HCEC 1CT (cell line): ENCODE data around the gene PTPRN2.

Experiments used
- DNase-seq: peaks from one replicate; pipeline ENCODE4 v3.0.0-alpha.2; 2017

The PTPRN2 gene

DNA sequence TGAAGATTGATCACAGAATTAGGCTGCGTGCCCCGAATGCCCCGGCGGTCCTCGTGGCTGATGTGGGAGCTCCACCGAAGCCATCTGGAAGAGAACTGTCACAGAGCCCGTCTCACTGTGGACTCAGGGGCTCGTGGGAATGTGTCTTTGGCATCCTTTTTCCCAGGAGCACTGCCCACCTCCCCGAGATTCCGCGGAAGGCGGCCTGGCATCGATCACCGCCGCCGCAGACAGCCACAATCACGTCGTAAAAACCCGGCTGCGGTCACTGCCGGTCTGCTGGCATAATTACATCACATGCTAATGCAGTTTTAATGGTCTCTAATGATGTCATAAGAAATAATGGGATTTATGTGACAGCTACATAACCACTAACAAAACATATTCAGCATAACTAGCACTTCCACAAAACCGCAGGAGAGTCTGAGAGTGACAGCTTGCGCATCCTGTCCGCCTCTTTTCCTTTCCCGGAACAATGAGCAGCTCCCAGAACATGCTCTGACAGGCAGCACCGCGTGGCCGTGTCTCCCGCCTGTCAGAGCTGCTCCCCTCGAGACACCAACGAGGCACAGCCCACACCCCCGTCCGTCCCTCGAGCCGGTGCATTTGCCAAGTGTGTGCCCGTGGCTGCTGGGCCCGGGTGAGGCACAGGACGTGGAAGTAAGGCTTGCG, 490.0 kb downstream of the PTPRN2 start:
- no peak for DNase-seq

GRCh38 chr7:158097106-158097452, 490.5 kb downstream of the PTPRN2 start:
- no peak for DNase-seq

DNA sequence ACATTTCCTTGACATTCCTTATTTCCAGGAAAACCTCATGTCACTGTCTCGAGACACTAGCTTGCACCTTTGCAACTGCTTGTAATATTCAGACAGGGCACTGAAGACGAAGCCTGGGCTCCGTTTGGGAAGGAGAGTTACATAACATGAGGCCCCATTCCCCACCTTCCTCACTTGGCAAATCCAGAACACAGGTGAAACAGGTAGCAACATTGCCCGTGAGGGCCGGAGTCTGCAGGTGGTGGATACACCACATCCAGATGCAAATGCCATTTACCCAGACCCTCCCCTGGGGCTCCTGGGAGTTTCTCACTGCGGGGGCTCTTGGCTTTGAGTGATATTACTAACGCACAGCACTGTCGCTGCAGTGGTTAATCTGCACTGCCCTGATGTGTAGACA, 491.0 kb downstream of the PTPRN2 start:
- no peak for DNase-seq

DNA sequence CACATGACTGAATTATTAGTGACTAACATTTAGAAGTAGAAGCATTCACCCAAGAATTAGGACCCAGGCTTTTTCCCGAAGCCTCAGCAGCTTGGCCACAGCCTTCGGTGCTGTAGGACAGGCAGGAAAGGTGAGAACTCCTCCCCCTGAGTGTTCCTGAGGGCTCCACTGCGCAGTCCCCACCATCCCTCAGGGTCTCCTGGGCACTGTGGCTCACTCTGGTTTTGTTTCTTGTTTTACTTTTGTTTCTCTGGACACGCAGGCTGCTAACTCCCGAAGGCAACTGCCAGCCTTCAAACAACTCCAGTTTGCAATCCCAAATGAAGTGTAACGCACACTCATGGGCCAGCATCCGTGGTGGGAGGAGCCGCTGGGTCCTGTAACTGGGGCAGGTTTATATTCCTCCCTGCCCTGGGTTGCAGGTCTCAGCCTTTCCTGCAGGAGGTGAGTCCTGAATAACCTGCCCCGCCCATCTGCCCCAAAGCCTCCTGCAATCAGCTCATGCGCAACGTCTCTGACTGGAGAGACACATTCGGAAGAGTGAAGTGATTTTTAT, 492.9 kb downstream of the PTPRN2 start:
- no peak for DNase-seq

- DNase-seq: no peak
Measured at GRCh38 chr7:158094046-158094445, 493.6 kb downstream of the PTPRN2 start.

DNA sequence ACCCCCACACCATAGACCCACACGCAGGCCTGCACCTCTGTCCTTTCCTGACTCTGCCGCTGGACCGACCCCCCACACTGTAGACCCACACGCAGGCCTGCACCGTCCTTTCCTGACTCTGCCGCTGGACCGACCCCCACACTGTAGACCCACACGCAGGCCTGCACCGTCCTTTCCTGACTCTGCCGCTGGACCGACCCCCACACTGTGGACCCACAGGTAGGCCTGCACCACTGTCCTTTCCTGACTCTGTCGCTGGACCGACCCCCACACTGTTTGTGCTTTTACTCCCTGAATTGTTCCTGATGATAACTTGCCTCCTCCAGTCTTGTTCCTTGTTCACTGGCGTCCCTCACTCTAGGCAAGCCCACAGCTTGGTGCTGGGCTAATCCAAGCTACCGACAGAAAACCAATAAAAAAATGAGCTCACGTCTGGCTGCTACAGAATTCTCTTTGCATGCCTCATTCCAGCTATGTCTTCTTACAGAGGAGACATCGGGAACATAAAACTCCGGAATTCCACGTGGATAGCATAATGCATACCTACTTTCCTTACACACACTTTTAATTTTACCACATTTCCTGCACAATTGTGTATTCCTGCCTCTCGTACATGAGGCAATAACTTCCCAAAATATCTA, 494.3 kb downstream of the PTPRN2 start:
- DNase-seq: no peak

GRCh38 chr7:158087196-158087595, 500.4 kb downstream of the PTPRN2 start:
- no peak for DNase-seq

DNA sequence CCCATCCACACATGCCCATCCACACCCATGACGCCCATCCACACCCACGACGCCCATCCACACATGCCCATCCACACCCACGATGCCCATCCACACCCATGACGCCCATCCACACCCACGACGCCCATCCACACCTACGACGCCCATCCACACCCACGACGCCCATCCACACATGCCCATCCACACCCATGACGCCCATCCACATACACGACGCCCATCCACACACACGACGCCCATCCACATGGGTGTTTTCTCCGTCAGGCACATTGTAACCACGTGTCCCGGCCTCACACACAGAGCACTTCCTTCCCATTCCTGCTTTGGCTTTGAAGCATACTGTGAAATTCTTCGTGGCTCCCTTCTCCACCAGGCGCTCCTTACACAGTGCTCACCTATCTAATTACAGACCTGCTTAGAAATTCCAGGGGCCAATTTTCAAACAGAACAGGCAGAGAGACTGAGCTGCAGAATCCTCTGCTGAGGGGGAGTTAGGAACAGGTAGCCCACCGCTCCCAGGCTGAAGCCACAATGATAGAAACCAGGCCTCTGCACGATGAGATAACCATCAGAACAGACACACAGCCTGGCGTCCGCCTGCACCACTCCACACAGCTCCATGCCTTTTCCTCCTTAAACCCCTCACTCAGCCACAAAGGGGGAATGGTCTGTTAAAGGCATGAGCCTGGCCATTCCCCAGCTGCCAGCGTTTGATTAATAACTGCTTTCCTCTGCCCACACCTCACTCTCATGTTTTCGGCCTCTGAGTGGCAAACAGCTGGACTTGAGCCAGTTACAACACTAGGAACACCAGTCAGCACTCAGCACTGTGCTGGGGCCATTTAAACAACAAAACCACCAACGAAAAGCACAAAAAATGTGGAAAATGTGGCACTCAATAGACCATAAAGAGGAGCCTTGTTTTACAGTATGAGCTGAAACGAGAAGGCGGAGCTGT, 501.6 kb downstream of the PTPRN2 start:
- DNase-seq: no peak

DNA sequence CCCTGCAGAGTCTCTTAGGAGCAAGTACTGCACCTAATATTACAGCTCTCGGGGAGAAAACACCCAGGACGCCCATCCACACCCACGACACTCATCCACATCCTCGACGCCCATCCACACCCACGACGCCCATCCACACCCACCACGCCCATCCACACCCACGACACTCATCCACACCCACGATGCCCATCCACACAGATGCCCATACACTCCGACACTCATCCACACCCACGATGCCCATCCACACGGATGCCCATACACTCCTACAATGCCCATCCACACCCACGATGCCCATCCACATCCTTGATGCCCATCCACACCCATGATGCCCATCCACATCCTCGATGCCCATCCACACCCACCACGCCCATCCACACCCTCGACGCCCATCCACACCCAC, 503.1 kb downstream of the PTPRN2 start:
- no peak for DNase-seq

DNA sequence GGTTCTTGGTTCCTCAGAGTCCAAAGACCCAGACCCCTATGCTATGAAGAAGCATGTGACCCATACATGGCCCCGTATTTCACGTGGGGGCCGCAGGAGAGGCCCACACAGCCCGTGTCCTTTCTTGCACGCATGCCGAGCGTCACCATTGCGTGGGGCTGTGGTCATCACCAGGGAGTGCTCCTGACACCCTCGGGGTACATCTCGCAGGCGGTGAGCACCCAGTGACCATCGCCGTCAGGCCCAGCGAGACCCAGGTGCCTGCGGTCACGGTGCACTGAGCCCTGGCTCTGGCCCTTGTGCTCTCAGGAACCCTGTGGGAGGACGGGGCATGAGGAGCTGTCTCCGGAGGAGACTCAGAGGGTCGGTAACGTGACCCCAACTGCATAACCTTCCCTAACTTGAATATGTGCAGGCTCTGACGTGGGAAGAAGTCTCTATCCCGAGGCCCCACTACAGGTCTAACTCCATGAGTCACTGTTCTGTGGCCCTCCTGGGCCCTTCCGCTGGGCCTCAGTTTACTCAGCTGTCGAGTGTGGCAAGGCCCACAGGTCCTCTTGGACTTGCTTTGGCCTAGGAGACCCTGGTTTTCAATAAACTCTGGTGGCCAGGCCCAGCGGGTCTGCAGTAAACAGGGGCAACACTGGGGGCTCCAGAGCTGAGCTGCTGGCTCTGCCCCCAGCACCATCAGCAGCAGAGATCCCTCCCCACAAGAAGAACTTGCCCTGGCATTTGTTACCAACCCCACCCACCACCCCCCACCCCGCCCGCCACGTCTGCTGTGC, 503.9 kb downstream of the PTPRN2 start:
- DNase-seq: no peak

DNA sequence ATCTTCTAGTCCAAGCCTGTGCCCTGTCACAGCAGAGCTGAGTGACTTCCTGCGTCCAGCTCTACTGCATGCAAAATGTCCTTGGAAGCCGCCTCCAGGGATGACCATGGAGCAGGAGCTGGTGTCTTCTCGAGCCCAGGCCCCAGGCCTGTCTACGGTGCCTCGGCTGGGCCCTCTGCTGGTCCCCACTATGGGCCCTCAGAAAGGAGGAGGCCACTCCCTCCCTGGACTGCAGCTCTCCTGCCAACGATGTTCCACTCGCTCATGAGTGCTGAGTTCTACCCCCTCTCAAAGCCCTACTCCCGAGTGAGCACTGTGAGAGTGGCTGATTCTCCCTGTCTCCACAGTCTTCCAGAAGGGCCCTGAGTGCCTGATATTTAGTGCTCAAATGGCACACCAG, 504.9 kb downstream of the PTPRN2 start:
- no peak for DNase-seq

- no peak for DNase-seq
Measured at GRCh38 chr7:158080899-158081445, 506.7 kb downstream of the PTPRN2 start.

DNA sequence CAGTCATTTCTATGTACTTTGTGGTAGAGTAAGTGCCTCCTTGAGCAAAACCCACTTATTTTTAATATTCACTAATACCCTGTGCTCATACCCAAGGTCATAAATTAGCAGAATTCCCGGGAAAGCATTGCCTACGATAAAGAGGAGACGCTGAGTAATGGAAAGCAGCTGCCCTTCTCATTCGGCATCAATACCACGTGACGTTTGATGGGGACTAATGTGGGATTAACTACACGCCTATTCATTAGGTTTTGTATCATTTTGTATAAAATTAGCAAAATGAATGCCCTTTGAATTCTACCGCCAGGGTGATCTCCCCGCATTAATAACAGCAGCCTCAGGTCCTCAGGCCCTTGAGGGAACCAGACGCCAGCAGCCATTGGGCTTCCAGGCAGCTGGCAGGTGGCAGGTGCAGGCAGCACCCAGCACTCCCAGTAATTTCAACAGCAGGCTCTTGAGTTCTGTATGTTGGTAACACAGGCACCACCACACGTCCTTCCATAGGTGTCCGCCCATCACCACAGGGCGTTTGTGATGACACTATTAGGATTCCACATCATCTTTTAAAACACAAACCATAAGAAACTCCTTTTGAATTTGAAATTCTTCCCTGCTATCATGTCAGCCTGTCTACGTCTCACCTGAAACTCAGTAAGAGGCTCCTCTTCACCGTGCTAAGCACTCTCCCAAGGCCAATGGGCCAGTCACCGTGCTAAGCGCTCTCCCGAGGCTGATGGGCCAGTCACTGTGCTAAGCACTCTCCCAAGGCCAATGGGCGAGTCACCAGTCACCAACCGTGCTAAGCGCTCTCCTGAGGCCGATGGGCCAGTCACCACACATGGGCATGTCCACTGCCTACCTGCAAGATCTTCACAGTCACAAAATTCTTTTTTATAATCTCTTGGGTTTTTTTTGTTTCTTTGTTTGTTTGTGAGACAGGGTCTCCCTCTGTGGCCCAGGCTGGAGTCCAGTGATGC, 509.4 kb downstream of the PTPRN2 start:
- no peak for DNase-seq

DNA sequence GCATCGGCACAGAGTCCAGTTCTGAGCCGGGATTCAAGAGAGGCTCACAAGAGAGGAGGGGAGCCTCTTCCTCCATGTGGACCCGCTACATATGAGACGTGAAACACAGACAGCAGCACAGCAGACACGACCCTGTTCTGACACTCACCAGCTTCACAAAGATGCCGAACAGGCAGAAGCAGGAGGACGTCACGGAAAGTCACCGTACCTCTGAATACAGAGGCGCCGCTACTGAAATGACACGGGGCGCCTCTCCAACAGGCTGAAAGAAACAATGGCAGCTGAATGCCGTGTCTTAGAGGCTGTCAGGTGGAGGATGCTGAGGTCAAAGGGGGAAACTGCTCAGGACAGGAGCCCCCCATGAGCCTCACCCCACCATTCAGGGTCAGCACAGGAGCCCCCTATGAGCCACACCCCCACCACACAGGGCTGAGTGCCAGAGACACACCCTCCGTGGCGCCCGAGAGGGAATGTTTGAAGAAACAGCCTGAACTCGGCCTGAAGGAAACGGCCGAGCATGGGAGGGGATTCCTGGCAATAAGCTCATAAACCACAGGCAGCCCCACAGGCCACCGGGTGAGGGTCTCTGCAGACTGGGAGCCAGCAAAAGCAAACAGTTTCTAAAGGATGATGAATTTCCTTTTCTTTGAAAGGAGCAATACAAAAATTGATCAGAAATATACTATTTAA, 510.3 kb downstream of the PTPRN2 start:
- no peak for DNase-seq

GRCh38 chr7:158076656-158077055, 511.0 kb downstream of the PTPRN2 start:
- DNase-seq: no peak

DNA sequence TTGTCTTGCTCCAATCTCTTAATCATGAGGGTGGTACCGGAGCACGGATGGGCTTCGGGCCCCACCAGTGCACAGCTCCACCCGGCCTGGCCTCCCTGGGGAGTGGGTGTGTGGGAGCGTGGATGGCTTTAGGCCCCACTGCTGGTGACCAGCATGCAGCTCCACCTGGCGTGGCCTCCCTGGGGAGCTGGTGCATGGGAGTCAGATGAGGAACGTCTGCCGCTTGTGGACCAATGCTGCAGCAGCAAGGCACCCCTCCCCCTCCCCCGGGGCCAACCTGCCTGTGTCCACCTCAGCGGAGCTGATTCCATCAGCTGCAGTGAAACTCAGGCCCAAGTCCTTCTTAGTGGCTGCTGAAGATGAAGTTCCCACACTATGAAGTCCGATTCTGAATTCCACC, 511.4 kb downstream of the PTPRN2 start:
- no peak for DNase-seq

GRCh38 chr7:158075633-158076001, 512.0 kb downstream of the PTPRN2 start:
- no peak for DNase-seq

DNA sequence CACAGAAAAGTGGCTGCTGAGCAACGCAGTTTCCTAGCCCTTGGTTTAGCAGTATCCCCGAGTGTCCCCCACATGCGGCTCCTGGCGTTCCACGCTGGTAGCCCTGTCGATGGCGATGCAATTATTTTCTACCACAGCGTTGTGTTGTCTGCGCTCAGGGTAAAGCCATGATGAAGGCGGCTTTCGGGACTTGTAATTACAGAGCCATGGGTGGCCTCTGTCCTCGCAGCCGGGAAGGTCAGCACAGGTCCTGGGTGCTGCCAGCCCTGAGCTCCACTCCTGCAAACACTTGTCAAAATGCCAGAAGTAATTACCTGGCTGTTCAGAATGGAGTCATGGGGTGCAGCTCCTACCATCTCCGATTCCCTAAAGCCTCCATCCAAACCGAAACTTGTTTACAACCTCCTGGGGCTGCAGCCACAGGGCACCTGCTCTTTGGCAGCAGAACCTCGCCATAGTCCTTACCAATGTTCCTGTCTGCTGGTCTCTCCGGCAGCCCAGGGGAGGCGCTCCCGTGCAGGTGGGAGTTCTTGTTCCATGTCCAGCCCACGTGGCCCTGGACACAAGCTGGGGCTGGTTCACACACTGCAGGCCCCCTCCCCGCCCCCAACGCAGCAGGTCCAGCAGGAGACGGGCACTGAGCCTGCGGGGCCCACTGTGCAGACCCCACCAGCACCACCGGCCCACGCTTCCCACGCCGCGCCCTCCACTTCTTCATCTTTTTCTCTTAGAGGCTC, 512.6 kb downstream of the PTPRN2 start:
- no peak for DNase-seq
